OCI-LY1 (cell line): ENCODE results near the gene SIRT4.

ENCODE experiments used
- H2AFZ ChIP-seq: fragments of 200-600 bp; sonication (generic), shearing (Covaris generic); 2 replicates; pipeline ENCODE4 v1.6.0; 2014; ENCODE audit warnings: antibody characterized with exemption, mild to moderate bottlenecking, low read length
- H3F3A ChIP-seq: fragments of 200-600 bp; sonication (generic), shearing (Covaris generic); 2 replicates; pipeline ENCODE4 v1.6.0; 2014; ENCODE audit warnings: mild to moderate bottlenecking, antibody characterized with exemption, low read length, moderate library complexity; ENCODE audit not compliant: insufficient read depth
- H3K27ac ChIP-seq: fragments of 200-600 bp; sonication (generic); 2 replicates; pipeline ENCODE4 v1.5.1; 2014; ENCODE audit warnings: low read length, mixed run types, mild to moderate bottlenecking, low read depth; ENCODE audit not compliant: poor library complexity, severe bottlenecking
- H3K27me3 ChIP-seq: fragments of 200-600 bp; sonication (generic); 2 replicates; pipeline ENCODE4 v1.6.0; 2014; ENCODE audit warnings: antibody characterized with exemption, mild to moderate bottlenecking, low read length, moderate library complexity; ENCODE audit not compliant: insufficient read depth
- H3K36me3 ChIP-seq: fragments of 200-600 bp; sonication (generic); 2 replicates; pipeline ENCODE4 v1.6.1; 2014; ENCODE audit warnings: mild to moderate bottlenecking, antibody characterized with exemption, low read length, moderate library complexity, mixed read lengths; ENCODE audit not compliant: insufficient read depth
- H3K4me1 ChIP-seq: fragments of 200-600 bp; sonication (generic); 2 replicates; pipeline ENCODE4 v1.5.1; 2014; ENCODE audit warnings: mild to moderate bottlenecking, low read length, moderate library complexity; ENCODE audit not compliant: insufficient read depth, severe bottlenecking
- H3K4me2 ChIP-seq: fragments of 200-600 bp; sonication (generic), shearing (Covaris generic); 2 replicates; pipeline ENCODE4 v1.6.1; 2014; ENCODE audit warnings: low read length
- H3K4me3 ChIP-seq: fragments of 200-600 bp; sonication (generic); 2 replicates; pipeline ENCODE4 v1.5.1; 2014; ENCODE audit warnings: low read length, low read depth, mild to moderate bottlenecking, mixed read lengths; ENCODE audit not compliant: poor library complexity, severe bottlenecking
- H3K79me2 ChIP-seq: fragments of 200-600 bp; shearing (Covaris generic); 2 replicates; pipeline ENCODE4 v1.6.1; 2016; ENCODE audit warnings: mixed run types, low read length, mixed read lengths; ENCODE audit not compliant: insufficient read depth
- H3K9ac ChIP-seq: fragments of 200-600 bp; sonication (generic), shearing (Covaris generic); 2 replicates; pipeline ENCODE4 v1.6.1; 2014; ENCODE audit warnings: mild to moderate bottlenecking, low read length, mixed read lengths
- H3K9me2 ChIP-seq: fragments of 200-600 bp; sonication (generic), shearing (Covaris generic); 2 replicates; pipeline ENCODE4 v1.6.1; 2014; ENCODE audit warnings: low read depth, mild to moderate bottlenecking, low read length, mixed read lengths
- H3K9me3 ChIP-seq: fragments of 200-600 bp; shearing (Covaris generic); 2 replicates; pipeline ENCODE4 v1.6.1; 2014; ENCODE audit warnings: low read length, mixed read lengths
- H4K20me1 ChIP-seq: fragments of 200-600 bp; sonication (generic), shearing (Covaris generic); 2 replicates; pipeline ENCODE4 v1.6.0; 2016; ENCODE audit warnings: mild to moderate bottlenecking, low read length; ENCODE audit not compliant: insufficient read depth
- EZH2 ChIP-seq: fragments of 200-600 bp; sonication (generic), shearing (Covaris generic); IDR thresholded peaks from 2 replicates; pipeline ENCODE4 v1.8.0; 2017; ENCODE audit warnings: borderline replicate concordance, mixed run types, mild to moderate bottlenecking, antibody characterized with exemption, low read length, moderate library complexity, mixed read lengths
- TF ChIP-seq, protein P1 (sequence below): fragments of 200-600 bp; sonication (generic), shearing (Covaris generic); IDR thresholded peaks from 2 replicates; pipeline ENCODE4 v1.5.1; 2017; ENCODE audit warnings: mild to moderate bottlenecking, antibody characterized with exemption, low read length, moderate library complexity, mixed read lengths

The SIRT4 gene

DNA sequence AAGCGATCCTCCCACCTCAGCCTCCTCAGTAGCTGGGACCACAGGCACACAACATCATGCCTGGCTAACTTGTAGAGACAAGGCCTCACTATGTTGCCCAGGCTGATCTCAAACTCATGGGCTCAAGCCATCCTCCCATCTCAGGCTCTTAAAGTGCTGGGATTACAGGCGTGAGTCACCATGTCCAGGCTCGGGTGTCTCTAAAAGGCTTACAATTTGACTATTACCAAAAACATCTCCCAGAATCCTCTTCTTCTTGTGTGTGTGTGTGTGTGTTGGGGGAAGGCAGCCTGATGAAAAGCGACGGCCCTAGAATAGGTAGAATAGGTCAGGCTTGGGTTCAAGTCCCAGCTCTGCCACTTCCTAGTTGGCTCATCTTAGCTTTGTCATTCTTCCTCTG, 50.0 kb downstream of the SIRT4 start:
- Histone ChIP-seq H3K36me3 (no peaks in the 10 kb centered on the region), H3K9me2 (no peaks in the 10 kb centered on the region), H3K4me1 (no peaks in the 10 kb centered on the region), H3K27me3 (no peaks in the 10 kb centered on the region), H3K4me3 (no peak overlapping the region), H3K79me2 (no peaks in the 10 kb centered on the region), H4K20me1 (no peaks in the 10 kb centered on the region), H3K9ac (no peak overlapping the region), H3K27ac (no peak overlapping the region), H3F3A (no peaks in the 10 kb centered on the region), H2AFZ (no peak overlapping the region), H3K9me3 (no peaks in the 10 kb centered on the region), H3K4me2 (no peak overlapping the region)
- TF ChIP-seq, protein P1, sequence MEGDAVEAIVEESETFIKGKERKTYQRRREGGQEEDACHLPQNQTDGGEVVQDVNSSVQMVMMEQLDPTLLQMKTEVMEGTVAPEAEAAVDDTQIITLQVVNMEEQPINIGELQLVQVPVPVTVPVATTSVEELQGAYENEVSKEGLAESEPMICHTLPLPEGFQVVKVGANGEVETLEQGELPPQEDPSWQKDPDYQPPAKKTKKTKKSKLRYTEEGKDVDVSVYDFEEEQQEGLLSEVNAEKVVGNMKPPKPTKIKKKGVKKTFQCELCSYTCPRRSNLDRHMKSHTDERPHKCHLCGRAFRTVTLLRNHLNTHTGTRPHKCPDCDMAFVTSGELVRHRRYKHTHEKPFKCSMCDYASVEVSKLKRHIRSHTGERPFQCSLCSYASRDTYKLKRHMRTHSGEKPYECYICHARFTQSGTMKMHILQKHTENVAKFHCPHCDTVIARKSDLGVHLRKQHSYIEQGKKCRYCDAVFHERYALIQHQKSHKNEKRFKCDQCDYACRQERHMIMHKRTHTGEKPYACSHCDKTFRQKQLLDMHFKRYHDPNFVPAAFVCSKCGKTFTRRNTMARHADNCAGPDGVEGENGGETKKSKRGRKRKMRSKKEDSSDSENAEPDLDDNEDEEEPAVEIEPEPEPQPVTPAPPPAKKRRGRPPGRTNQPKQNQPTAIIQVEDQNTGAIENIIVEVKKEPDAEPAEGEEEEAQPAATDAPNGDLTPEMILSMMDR: no peak
- TF ChIP-seq EZH2: no peak

DNA sequence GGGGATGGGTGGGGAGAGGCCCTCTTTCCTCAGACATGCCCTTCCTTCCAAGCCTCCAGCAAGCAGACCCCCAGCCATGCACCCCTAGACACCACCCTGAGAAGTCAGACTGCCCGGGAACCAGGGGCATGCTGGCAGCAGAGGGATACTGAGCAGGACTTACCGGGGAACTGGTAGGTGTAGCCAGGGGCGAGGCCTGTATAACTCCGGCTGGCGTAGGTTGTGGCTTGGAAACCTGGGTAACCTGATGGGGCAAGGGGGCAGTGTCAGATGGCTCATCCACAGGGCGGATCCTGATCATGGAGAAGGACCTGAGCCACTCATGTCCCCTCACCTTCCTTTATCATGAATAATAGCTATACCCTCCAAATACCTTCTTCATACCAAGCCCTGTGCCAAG, 51.0 kb downstream of the SIRT4 start:
- H3K27me3 ChIP-seq: no peaks in the 10 kb centered on the region
- no peak overlapping the region for H3K9ac ChIP-seq
- no peaks in the 10 kb centered on the region for H3K79me2 ChIP-seq
- H3K9me3 ChIP-seq: no peaks in the 10 kb centered on the region
- no peak overlapping the region for H3K4me2 ChIP-seq
- H3K36me3 ChIP-seq: no peaks in the 10 kb centered on the region
- H3K9me2 ChIP-seq: no peaks in the 10 kb centered on the region
- no peak overlapping the region for H3K4me3 ChIP-seq
- H3F3A ChIP-seq: no peaks in the 10 kb centered on the region
- TF ChIP-seq, protein P1: no peak
- TF ChIP-seq EZH2: no peak
- no peaks in the 10 kb centered on the region for H3K4me1 ChIP-seq
- H4K20me1 ChIP-seq: no peaks in the 10 kb centered on the region
- no peak overlapping the region for H2AFZ ChIP-seq
- H3K27ac ChIP-seq: no peak overlapping the region

DNA sequence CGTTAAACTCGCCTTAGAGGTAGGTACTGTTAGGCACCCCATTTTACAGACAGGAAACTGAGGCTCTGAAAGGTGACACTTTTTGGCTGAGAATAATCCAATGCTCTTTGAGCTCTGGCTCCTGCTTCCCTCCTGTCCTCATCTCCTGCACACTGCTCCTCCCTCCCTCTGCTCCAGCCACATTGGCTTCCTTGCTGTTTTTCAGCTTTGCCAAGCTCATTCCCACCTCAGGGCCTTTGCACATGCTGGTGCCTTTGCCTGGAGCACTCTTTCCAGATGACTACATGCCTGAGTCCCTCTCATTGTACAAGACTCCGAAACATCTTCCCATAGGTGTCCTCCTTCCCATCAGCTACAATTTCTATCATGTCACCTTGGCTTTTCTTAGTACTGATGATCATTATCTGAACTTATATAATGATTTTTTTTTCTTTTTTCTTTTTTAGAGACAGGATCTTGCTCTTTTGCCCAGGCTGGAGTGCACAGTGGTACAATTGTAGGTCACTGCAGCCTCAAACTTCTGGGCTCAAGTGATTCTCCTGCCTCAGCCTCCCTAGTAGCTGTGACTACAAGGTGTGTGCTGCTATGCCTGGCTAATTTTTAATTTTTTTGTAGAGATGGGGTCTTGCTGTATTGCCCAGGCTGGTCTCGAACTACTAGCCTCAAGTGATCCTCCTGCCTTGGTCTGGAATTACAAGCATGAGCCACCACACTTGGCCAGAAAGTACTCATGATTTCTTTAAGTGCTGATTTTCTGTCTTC, 51.6 kb downstream of the SIRT4 start:
- Histone ChIP-seq H4K20me1 (no peaks in the 10 kb centered on the region), H3K4me1 (no peaks in the 10 kb centered on the region), H3K9me2 (no peaks in the 10 kb centered on the region), H2AFZ (no peak overlapping the region), H3K27me3 (no peaks in the 10 kb centered on the region), H3K4me2 (no peak overlapping the region), H3K79me2 (no peaks in the 10 kb centered on the region), H3K9me3 (no peaks in the 10 kb centered on the region), H3K36me3 (no peaks in the 10 kb centered on the region), H3F3A (no peaks in the 10 kb centered on the region), H3K27ac (no peak overlapping the region), H3K4me3 (no peak overlapping the region), H3K9ac (no peak overlapping the region)
- TF ChIP-seq, protein P1: no peak
- TF ChIP-seq EZH2: no peak
